DMS53 treated with DMSO at 0.1 percent for 48 hours (cell line): Measurements from ENCODE around the gene SARNP.

Source experiments
- DNase-seq: peaks from one replicate; lab custom pipeline; 2025; ENCODE audit not compliant: unreplicated experiment; lab: John Stamatoyannopoulos, UW

Gene SARNP

DNA sequence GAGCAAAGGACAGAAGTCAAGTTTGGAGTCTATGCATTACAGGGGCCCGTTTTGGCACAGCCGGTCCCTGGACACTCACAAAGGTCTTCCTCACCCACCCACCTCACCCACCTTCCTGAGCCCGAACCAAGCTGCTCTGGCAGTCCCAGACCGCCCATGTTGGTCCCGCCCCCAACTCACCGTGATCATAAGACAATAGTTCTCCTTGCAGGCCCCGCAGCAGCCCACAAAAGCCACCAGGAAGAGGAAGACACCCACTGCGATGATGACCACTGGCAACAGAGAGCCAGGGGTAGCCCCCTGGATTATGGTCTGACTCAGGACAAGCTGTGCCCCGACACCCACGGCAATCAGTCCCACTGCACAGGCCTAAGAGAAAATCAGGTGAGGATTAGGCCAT, 90.6 kb downstream of the SARNP start:
- no peak for DNase-seq

DNA sequence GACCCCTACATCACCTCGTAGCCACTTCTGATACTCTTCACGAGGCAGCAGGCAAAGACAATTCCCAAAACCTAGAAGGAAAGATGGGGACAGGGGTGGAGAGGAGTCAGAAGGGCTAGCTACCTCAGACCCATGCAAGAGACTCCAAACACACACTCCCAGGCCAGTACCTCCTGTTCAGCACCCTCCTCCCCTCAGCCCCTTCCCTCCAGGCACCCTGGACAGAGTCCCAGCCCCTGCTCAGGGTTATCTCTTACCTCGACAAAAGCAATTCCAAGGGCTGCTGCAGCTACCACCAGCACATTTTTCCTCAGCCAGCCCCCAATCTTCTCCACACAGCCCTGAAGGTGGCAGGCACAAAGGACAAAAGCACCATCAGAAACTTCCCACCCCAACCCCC, 92.0 kb downstream of the SARNP start:
- no peak for DNase-seq

DNA sequence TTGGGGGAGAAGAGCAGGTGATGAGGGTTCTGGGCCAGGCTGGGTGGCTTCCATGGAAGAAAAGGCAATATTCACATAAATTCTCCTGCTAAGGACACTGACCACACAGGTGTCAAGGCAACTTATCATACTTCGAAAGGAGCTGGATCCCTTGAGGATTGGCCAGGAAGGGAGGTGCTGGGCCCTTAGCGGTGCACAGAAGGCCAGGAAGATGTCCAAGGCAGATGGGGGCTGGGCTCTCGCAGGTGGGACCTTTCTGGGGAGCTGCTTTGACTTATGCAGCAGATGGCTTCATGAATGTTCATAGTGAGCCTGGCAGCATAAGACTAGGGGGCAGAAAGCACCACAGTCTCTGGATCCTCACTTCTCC, 92.6 kb downstream of the SARNP start:
- no peak for DNase-seq

DNA sequence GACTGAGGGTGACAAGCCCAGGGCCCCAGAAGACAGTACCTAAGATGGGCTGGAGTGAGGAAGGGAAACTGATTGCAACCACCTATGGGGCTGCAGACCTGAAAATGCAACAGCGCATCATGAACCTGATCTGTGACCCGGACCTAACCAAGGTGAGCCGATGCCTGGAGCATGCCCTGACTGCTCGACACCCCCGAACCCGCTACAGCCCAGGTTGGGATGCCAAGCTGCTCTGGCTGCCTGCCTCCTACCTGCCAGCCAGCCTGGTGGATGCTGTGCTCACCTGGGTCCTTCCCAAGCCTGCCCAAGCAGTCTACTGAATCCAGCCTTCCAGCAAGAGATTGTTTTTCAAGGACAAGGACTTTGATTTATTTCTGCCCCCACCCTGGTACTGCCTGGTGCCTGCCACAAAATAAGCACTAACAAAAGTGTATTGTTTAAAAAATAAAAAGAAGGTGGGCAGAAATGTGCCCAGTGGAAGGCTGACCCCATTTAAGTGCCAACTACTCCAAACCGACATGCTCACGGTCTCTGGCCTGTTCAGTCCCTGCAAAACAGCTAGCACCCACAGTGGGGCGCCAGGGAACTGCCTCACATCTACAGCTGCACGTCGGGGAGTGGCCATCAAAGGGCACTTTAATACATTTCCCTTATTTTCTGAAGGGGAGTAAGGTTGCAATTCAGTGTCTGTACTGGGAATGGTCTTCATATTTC, 93.1 kb downstream of the SARNP start:
- DNase-seq: peak; percentile 36

DNA sequence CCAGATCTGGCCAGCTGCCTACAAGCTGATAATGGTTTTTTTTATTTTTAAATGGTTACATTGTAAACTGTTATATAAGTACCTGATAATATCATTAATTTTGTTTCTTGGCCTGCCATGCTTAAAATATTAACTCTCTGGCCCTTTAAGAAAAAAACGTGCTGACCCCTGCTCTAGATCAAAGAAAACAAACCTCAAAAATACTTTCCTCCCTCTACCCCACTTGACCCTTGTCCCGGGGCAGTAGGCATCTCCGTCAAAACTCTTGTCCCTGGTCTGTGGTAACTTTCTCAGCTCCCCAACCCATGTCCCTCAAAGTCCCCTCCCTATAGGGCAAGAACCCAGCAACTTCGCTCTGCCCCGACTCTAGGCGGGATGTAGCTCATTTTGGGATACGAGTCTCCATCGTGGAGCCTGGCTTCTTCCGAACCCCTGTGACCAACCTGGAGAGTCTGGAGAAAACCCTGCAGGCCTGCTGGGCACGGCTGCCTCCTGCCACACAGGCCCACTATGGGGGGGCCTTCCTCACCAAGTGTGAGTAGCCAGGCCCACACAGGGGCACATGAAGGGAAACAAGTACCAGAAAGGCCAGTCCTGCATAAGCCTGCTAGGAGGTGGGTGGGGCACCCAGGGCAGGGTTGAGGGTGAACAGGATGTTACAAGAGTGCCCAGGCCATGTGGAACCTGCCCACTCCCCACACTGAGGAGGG, 93.9 kb downstream of the SARNP start:
- no peak for DNase-seq

DNA sequence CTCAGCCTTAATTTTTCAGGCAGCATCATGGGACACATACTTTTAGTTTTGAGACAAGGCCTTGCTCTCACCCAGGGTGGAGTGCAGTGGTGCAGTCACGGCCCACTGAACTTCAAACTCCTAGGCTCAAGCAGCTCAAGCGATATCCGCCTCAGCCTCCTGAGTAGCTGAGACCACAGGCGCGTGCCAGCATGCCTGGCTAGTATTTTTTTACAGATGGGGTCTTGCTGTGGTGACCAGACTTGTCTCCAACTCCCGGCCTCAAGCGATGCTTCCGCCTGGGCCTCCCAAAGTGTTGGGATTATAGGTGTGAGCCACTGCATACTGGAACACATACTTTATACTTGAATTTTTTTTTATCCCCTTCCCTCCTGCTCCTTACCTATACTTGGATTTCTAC, 94.6 kb downstream of the SARNP start:
- no peak for DNase-seq

DNA sequence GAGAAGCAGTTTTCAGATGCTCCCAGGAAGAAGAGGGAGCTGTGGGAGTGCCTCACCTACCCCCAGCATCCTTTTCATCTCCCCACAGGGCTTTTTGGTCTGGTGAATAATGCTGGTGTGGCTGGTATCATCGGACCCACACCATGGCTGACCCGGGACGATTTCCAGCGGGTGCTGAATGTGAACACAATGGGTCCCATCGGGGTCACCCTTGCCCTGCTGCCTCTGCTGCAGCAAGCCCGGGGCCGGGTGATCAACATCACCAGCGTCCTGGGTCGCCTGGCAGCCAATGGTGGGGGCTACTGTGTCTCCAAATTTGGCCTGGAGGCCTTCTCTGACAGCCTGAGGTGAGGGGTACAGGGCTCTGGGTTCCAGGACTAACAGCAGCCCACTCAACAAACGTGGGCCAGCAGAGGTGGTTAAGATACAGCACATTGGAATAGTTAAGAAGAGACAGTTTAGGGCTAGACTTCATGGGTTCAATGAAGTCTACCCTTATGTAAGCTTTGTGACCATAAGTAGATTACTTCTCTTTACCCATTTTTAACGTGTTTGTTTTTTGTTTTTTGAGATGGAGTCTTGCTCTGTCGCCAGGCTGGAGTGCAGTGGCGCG, 95.8 kb downstream of the SARNP start:
- no peak for DNase-seq

DNA sequence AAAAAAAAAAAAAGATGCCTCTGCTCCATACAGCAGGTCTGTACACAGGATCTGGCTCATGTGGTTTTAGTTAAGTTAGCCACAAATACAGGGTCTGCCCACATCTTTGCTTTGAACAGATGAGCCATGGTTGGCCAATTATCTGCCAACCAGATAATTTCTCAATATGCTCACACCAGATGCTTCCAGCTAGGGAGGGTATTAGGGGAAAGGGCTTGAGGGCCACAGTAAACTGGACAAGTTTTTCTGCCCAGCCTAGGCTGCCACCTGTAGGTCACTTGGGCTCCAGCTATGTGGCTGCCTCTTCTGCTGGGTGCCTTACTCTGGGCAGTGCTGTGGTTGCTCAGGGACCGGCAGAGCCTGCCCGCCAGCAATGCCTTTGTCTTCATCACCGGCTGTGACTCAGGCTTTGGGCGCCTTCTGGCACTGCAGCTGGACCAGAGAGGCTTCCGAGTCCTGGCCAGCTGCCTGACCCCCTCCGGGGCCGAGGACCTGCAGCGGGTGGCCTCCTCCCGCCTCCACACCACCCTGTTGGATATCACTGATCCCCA, 96.6 kb downstream of the SARNP start:
- peak; percentile 60 for DNase-seq

DNA sequence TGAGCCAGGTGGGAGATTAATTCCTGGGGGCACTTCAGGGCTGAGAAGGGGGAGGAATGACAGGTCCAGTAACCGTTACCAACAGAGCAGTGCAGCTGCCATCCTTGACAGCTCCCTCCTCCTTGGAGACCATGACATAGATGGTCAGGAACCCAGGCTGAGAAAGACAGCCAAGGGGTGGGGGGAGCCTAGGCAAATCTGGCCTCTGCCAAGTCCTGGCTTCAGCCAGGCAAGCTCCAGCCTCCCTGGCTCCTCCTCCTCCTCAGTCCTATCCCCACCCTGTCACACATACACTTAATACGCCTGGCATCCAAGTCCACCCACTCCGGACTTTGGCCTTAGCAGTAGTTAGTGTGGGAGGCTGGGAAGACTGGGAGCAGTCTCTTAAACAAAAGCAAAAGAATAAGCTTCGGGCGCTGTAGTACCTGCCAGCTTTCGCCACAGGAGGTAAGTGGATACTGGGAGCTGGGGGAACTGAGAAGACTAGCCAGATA, 97.4 kb downstream of the SARNP start, which contains the start of gene RDH5:
Gene RDH5 (plus strand): TSS at position 323 of the 494 bp plus-strand sequence. CDS start 792 bp downstream, outside the sequence.
- DNase-seq: no peak

DNA sequence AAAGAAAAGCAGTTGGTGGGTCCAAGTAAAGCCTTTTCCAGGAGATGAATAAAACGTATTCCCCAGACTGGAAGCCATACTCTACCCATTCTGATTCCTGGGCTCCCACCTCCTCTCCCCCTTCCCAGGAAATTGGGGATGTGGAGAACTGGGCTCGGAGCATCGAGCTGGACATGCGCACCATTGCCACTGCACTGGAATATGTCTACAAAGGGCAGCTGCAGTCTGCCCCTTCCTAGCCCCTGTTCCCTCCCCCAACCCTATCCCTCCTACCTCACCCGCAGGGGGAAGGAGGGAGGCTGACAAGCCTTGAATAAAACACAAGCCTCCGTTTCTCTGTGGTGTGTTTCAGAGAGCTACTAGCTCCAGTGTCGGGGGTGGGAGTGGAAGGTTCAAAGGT, 98.2 kb downstream of the SARNP start:
- DNase-seq: no peak

DNA sequence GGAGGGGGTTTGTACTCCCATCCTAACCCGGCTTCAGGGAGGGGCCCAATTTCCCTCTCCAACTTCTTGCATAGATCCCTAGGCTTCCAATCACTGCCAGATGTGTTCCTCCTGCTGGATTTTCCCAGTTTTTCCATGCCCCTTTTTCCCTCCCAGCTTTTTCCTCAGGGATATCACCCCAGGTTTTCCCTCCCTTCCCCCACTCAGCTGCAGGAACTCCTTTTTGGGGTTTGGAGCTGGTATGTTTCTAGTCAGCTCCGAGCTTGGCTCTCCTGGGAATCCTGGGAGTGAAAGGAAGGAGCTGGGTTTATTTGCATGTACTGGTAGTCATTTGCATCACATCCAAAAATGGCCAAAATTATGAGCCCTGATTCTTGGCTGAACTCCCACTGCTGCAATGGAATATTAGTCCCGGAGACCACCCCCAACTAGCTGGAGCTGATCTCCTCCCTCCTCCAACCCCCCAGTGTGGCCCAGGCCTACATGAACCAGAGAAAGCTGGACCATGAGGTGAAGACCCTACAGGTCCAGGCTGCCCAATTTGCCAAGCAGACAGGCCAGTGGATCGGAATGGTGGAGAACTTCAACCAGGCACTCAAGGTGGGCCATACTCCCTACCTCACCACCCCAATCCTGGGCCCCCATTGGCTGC, 98.8 kb downstream of the SARNP start:
- DNase-seq: no peak

DNA sequence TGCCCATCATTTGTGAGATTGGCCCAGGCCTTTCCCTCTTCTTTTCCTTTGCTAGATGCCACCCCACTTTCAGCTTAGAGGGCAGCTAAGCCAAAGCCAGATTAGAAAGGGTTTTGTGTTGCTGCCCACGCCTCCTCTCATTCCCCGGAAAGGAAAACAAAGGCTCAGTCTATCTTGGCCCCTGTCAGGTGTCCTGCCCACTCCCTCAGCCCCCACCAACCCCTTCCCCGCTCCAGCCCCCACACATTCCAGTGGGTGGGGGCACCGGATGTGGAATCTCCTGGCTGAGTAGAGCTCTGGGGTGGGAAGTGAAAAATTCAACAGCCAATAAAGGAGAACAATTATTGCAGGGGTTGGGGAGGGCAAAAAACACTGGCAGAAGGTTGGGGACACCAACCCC, 99.5 kb downstream of the SARNP start:
- DNase-seq: no peak

DNA sequence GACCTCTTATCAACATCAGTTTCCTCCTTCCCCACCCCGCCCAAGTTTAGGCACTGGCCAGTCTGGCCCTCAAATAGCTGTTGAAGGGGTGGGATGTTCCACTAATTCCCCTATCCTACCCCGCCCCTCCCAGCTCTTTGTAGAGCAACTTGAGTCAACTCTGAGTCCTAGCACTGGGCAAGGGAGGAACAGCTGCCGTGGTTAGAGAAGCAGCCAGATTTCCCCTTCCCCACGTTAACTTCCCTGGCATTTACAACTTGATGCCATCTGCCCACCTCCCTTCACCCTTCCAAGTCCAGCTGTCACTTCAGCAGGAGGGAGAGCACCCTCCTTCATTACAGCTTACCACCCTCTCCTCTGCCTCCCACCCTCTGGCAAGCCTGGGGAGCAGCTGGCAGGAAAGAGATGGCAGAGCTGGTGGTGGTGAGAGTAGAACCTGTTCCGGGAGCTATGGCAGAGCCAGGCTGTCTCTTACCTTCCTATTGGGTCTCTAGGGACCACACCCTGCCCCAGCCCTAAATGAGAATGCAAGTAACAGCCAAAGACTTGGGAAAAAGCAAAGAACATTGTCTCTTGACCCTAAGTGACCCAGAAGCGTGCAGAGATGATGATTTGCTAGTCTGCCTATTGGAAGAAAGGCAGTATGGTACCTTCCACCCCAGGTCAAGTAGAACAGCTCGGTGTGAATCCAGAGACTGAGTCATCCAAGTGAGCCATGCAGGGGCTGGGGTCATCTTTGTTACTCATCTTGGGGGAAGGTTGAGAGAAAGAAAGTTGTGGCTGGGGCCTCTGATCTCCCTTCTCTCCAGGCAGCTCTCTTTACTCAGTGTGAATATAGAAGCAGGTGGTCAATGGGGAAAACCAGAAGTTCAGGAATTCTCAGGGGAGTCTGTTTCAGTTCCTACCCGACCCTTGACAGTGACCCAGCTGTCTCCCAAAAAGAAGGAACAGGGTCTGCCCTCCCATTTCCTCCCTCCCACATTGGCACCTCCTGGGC, 100.2 kb downstream of the SARNP start:
- DNase-seq: no peak

DNA sequence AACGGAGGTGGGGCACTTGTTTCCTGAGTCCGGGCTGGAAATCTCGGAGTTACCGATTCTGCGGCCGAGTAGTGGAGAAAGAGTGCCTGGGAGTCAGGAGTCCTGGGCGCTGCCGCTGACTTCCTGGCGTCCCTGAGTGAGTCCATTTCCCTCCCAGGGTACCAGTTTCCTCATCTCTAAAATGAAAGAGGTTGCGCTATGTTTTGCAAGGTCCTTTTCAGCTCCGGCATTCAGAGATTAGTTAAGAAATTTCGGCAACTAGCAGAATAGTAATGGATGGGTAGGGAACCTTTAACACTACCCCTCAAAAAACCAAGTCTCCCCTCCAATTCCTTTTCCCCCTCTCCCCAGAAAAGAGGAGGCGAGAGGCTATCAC, 101.0 kb downstream of the SARNP start:
- peak; percentile 54 for DNase-seq

DNA sequence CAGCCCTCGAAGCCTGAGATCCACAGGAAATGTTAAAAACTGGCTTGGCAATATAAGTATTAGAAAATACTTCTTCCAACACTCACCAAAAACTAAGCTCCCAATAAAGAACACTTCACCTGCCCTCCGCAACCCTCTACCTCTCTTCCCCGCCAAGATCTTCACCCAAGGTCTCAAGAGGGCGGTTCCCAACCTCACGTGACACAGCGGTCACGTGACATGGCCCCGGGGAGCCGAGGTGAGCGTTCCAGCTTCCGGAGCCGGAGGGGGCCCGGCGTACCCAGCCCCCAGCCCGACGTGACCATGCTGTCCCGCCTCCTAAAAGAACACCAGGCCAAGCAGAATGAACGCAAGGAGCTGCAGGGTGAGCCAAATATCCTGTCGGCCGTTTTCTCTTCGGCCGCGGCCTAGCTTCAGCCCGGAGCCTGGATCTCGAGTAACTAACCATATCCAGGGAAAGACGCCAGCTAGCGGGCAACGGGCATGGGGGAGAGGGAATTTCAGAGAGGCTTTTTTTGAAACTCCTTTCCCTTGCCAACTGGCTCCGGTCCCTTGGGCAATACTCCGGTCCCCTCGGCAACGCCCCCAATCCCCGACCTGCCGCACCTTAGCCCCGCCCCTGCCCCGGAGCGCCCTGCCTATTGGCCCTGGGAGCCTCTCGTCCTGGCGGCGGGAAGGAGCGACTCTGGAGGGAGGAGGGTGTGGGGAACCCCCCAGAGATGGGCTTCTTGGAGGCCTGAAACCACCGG, 101.5 kb downstream of the SARNP start, which contains the start of gene BLOC1S1:
Gene BLOC1S1 (plus strand): TSS at position 214 of the 749 bp plus-strand sequence. CDS start 6 bp downstream, at position 220.
- peak; percentile 70 for DNase-seq

DNA sequence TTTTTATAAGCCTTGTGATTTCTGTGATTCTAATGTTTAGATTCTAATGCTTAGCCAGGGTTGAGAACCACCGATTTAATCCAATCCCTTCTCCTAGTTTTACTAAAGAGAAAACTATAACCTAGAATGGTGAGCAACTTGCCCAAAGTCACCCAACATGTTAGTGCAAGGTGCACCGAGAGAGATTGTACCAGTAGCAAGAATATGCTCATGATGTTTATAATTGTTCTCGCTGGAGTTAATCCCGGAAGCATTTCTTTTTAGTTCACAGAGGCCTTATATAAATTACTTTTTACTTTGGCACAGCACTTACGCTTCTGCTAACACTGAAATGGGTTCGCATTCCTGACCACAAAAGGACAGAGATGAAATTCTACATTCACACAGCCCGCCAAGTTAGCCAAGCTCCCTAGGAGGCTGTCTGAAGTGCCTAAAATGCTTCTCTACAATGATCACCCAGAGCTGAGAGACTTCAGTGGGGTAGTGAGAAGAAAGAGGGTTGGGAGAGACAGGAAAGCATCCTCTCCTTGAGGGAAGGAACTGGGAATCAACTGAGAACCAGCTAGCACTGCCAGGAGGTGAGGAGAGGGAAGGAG, 102.3 kb downstream of the SARNP start:
- DNase-seq: no peak

DNA sequence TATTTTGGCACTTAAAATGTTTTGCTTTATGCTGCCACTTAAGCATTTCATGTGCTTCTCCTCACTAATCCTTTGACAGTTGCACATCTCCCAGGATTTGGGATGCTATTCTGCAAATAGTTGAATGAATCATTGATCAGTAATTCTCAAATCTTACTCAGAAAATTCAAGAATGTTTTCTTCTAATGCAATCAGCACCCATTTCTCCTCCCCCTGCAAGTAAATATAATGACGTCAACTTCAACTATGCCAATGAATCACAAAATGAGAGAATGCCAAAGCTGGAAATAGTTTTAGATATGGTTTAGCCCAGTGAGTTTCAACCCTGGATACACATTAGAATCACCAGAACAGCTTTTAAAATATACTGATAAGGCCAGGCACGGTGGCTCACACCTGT, 103.8 kb downstream of the SARNP start:
- no peak for DNase-seq

DNA sequence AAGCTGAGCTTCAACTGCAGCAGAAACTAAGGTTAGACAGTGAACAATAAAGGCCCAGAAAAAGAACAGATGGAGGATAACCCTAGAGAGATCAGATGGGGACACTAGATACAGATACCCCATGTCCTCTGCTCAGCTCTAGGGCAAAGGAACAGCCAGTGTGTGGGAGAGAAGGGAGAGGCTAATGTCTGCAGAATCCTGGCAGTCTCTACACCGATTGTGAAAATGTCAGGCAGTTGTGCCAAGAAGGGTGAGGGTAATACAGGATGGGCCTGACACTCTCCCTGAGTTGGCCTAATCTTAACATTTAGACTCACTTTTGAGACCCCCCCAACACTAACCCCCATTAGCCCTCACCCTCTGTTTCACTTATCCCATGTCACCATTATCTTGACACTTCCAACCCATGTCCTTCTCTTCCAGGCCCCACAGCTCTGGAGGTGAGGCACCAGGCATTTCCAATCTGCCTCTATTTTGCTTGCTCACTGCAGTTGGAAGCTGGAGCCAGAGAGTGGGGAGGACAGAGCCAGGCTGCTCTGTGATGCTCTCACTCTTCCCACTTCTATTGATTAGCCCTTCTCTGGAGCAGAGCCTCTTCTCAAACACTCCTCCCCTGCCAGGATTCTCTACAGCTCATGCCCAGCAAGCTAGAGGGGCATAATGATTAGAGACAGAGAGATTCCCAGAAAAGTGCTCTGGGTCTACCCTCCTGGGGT, 104.7 kb downstream of the SARNP start:
- DNase-seq: no peak
